Vagina (tissue), 2 donors: ENCODE results near the gene KIAA1191.

ENCODE experiments used
- CTCF ChIP-seq, 3 experiments: fragments of 450-650 bp in 2 of 3; fragments of 200-600 bp in 1 of 3; sonication (generic) in 1 of 3; IDR thresholded peaks; one replicate each; pipeline ENCODE4 v1.5.1; 2017 to 2019; ENCODE audit warnings: antibody characterized with exemption in 3 of 3, mild to moderate bottlenecking in 2 of 3, moderate library complexity in 2 of 3
- POLR2A ChIP-seq, 2 donors: fragments of 450-650 bp; IDR thresholded peaks; one replicate each; pipeline ENCODE4 v1.6.1; 2017; ENCODE audit warnings: antibody characterized with exemption in 2 of 2, mild to moderate bottlenecking in 2 of 2, moderate library complexity in 2 of 2

- TF ChIP-seq CTCF (IDR thresholded peaks at IDR 0.05) (no peak), POLR2A (IDR thresholded peaks at IDR 0.05) (no peak)
Measured at GRCh38 chr5:176397736-176398420, 36.3 kb upstream of the KIAA1191 start.
